HG02885 (cell line): ENCODE measurements around the gene ARMH3.

Source experiments
- ATAC-seq: cut with Tn5 transposase; IDR thresholded peaks from one replicate; pipeline ENCODE4 v1.9.1; 2021; ENCODE audit warnings: mild to moderate bottlenecking; ENCODE audit not compliant: unreplicated experiment, poor library complexity

ARMH3 gene

DNA sequence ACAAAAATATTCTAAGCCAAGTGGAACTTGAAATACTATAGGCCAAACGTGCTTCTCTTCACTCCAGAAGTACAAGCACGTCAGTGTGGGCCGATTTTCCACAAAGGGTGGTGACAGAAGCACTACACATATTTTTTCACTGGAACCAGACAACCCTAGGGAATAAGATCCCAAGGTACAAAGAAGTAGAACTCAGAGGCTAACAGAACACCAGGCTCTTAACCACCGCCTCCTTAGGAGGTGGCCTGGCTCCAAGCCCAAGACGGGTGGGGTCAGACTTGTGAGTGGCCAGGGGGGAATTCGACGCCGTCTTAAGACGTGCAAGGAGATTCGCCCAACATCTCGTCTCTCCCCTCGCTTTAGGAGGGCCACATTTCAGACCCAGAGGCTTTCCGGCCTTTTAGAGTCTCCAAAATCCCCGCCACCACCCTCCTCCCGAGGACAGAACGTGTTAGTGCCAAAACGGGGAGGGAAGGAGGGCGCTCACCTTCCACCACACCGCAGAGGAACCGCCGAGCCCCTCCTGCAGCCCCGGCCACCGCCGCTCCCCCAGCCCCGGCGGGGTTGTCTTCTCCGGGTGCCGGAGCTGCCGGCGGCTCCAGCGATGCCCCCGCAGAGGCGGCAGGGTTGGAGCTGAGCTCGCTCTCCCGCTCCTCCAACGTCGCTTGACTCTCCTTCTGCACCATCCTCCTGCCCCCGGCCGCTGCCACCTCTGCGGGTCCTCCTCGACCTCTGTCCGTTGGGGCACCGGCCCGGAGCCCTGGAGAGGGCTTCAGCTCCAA is 238.4 kb downstream of the ARMH3 start:
- ATAC-seq: no peak

DNA sequence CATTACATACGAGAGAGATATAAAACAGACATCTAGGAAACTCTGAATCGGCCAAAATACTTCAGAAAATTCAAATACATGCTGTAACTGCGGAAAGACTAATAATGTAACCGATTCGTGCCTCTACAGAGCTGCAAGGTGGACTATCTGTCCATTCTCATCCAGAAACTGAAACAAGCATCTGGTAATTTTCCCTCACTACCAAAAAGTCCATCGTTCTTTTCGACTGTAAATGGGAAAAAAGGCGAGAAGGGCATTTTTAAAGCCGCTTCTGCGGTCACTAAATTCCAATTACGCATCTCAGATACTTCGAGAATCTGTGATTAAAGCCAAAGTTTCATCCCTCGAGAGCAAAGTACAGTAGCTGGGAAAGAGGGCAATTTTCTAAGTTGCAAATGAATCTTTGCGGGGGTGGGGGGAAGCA is 239.0 kb downstream of the ARMH3 start:
- no peak for ATAC-seq

DNA sequence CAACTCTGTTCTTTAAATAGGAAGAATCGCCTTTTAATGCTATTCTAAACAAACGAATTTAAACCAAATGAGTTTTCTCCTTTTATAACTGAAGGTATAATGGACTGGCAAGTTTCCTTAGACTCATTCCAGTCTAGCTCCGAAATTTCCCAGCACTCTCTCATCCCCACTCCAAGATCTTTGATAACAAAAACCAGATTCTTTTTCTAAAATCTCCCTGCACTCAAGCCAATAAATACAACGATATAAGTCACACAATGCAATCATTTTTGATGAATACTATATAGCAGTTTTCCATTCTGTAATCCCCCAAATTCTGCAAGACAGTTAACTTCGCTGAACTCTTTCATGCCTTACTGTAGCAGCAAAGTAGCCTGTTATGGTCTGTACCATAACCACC is 239.6 kb downstream of the ARMH3 start:
- ATAC-seq: no peak

DNA sequence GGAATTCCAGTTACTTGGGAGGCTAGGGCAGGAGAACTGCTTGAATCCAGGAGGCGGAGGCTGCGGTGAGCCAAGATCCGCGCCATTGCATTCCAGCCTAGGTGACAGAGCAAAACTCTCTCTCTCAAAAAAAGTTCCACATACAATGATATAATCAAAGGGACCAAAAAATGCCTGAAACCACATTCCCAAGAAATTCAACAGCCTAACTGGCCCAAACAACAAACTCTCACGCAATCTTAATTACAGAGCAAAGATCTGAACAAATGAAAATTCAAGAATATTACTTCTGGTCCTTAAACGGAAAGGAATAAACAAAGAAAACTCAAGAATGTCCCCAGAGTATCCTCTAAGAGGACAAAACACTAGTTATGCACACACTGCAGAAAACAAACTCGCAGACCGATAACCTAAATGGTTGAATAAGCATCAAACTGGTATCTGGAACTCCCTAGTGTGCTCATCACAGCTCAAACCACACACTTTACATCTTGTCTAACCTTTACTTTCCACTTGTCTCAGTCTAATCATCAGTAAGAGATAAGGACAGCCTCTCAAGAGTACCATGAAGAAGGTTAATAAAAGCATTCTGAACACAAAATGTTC is 241.4 kb downstream of the ARMH3 start:
- no peak for ATAC-seq

- ATAC-seq: no peak
Measured at GRCh38 chr10:101812606-101813005, 243.4 kb downstream of the ARMH3 start.

DNA sequence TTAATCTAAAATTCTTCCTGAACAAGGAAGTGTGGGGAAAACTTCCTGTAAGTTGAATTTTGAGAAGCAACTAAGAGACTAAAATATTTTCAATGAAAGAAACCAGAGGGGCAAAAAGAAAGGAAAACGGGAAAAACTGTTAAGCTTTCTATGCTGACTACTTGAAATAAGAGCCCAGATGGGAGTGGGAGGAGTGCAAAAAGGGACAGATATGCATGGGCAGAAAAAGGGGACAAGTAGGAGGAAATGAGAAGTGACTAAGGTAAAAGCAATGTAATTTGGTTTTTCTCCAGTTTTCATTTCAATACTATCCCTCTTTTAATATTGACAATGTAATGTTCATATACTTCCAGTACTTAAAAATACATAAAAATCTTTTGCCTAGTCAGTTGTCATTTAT is 248.8 kb downstream of the ARMH3 start:
- ATAC-seq: no peak

- ATAC-seq: no peak
Measured at GRCh38 chr10:101803511-101803910, 252.5 kb downstream of the ARMH3 start.

GRCh38 chr10:101797403-101798059 is 258.4 kb downstream of the ARMH3 start:
- ATAC-seq: no peak
